Activated CD8-positive, alpha-beta memory T cell treated with anti-CD3 and anti-CD28 coated beads, Interleukin-2, amount 50 U/mL, for 1 hour (primary cell): ENCODE data around the gene ARRB1.

ENCODE experiments used
- DNase-seq: peaks from one replicate; pipeline ENCODE4 v3.0.0-alpha.2; 2020; ENCODE audit errors: extremely low read depth

ARRB1 gene

GRCh38 chr11:75229466-75229865 lies 122.0 kb downstream of the ARRB1 start:
- no peak for DNase-seq

DNA sequence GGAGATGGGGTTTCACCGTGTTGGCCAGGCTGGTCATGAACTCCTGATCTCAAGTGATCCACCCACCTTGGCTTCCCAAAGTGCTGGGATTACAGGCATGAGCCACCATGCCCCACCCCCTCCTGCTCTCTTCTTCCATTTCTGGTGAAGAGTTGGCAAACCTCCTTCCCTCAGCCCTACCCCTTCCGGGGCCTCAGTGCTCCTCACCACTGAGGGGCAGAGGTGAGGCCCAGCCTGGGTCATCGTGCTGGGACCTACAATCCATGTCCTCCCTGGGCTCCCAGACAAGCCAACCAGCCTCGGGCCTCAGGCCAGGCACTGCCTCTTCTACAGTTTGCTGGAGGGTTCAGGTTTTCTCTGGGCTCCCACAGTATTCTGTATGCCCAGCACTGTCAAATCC lies 125.7 kb downstream of the ARRB1 start:
- DNase-seq = no peak

- DNase-seq = no peak
Measured at GRCh38 chr11:75223954-75224643, 127.4 kb downstream of the ARRB1 start.

- DNase-seq = no peak
Measured at GRCh38 chr11:75219869-75220268, 131.6 kb downstream of the ARRB1 start.

- DNase-seq = no peak
Measured at GRCh38 chr11:75214843-75215242, 136.6 kb downstream of the ARRB1 start.

- peak; percentile 28 for DNase-seq
Measured at GRCh38 chr11:75214411-75214821, 137.0 kb downstream of the ARRB1 start.
